IMR-90 (cell line): Measurements from ENCODE around the gene IFNL3. TPM values are rescaled to one million over a fixed set of nuclear protein-coding genes. Genes with fewer than 3 reads are reported as not detected.

Experiments
- ATAC-seq: fragments of 200-7000 bp; cut with Tn5 transposase; 2 replicates; pipeline ENCODE4 v1.9.1; 2020; ENCODE audit warnings: low read depth, mild to moderate bottlenecking, moderate library complexity
- BruUV-seq: library from RNA; stranded (reverse); fragments of 400-500 nt; replicated peaks from 2 replicates; lab custom pipeline; 2021; lab: Mats Ljungman, UMichigan
- CTCF ChIA-PET: fragments of 300-600 bp; formaldehyde crosslinking; extraction: SDS; loops from one replicate; lab custom pipeline; 2021; ENCODE audit warnings: antibody characterized with exemption; lab: Yijun Ruan, JAX
- POLR2A ChIA-PET: fragments of 300-600 bp; sonication (Branson Sonifier 250); formaldehyde crosslinking; loops from one replicate; lab custom pipeline; 2022; ENCODE audit warnings: antibody characterized with exemption; ENCODE audit not compliant: unreplicated experiment; lab: Charles Lee
- DNase-seq: peaks from one replicate; pipeline ENCODE4 v3.0.0; 2013
- H2AFZ ChIP-seq: replicated peaks from 2 replicates; pipeline ENCODE3; 2013; ENCODE audit warnings: low read length, mild to moderate bottlenecking; ENCODE audit not compliant: poor library complexity
- H2AK5ac ChIP-seq: 2 replicates; pipeline ENCODE4 v1.6.1; 2013; ENCODE audit warnings: low read depth, low read length, inconsistent platforms
- H2AK9ac ChIP-seq: replicated peaks from 2 replicates; pipeline ENCODE3; 2013; ENCODE audit warnings: mild to moderate bottlenecking, low read depth, low read length, moderate library complexity; ENCODE audit not compliant: poor library complexity
- H2BK120ac ChIP-seq: 2 replicates; pipeline ENCODE4 v1.6.1; 2013; ENCODE audit warnings: low read depth, low read length, inconsistent platforms
- H2BK15ac ChIP-seq: 3 replicates; pipeline ENCODE4 v1.6.1; 2013; ENCODE audit warnings: low read depth, low read length, inconsistent platforms
- H2BK20ac ChIP-seq: 2 replicates; pipeline ENCODE4 v1.6.1; 2013; ENCODE audit warnings: low read depth, mild to moderate bottlenecking, inconsistent platforms, low read length, moderate library complexity
- H2BK5ac ChIP-seq: 2 replicates; pipeline ENCODE4 v1.6.1; 2013; ENCODE audit warnings: mild to moderate bottlenecking, low read depth, low read length, inconsistent platforms; ENCODE audit not compliant: poor library complexity, severe bottlenecking
- H3K14ac ChIP-seq: replicated peaks from 2 replicates; pipeline ENCODE4 v1.6.1; 2013; ENCODE audit warnings: low read depth, low read length, inconsistent platforms
- H3K18ac ChIP-seq: 2 replicates; pipeline ENCODE4 v1.6.1; 2013; ENCODE audit warnings: low read depth, low read length, control low read depth
- H3K23ac ChIP-seq: 2 replicates; pipeline ENCODE4 v1.6.1; 2013; ENCODE audit warnings: low read depth, low read length, inconsistent platforms
- H3K27ac ChIP-seq: 2 replicates; pipeline ENCODE4 v1.5.1; 2013; ENCODE audit warnings: mild to moderate bottlenecking, control low read depth, low read length; ENCODE audit not compliant: insufficient read depth
- H3K27me3 ChIP-seq: 2 replicates; pipeline ENCODE4 v1.6.1; 2013; ENCODE audit warnings: low read length; ENCODE audit not compliant: control insufficient read depth, insufficient read depth
- H3K36me3 ChIP-seq: 2 replicates; pipeline ENCODE4 v1.6.1; 2013; ENCODE audit warnings: low read length, mixed read lengths; ENCODE audit not compliant: control insufficient read depth, insufficient read depth
- H3K4ac ChIP-seq: 2 replicates; pipeline ENCODE4 v1.6.1; 2013; ENCODE audit warnings: low read depth, low read length, inconsistent platforms
- H3K4me1 ChIP-seq: 2 replicates; pipeline ENCODE4 v1.6.1; 2013; ENCODE audit warnings: low read length, mixed read lengths; ENCODE audit not compliant: control insufficient read depth, insufficient read depth
- H3K4me2 ChIP-seq: 2 replicates; pipeline ENCODE4 v1.6.1; 2013; ENCODE audit warnings: low read depth, mild to moderate bottlenecking, control low read depth, low read length, moderate library complexity
- H3K4me3 ChIP-seq: 2 replicates; pipeline ENCODE4 v1.5.1; 2013; ENCODE audit warnings: low read depth, mild to moderate bottlenecking, control low read depth, low read length, moderate library complexity; ENCODE audit not compliant: insufficient read depth
- H3K56ac ChIP-seq: 2 replicates; pipeline ENCODE4 v1.6.1; 2013; ENCODE audit warnings: low read length, inconsistent platforms; ENCODE audit not compliant: insufficient read depth; ENCODE audit errors: extremely low read depth
- H3K79me1 ChIP-seq, 2 experiments: 2 replicates each; pipeline ENCODE4 v1.6.1; 2013; ENCODE audit warnings: low read length in 2 of 2, inconsistent platforms in 1 of 2, low read depth in 1 of 2
- H3K9ac ChIP-seq: 2 replicates; pipeline ENCODE4 v1.6.1; 2013; ENCODE audit warnings: low read depth, low read length, control low read depth
- H3K9me1 ChIP-seq: 2 replicates; pipeline ENCODE4 v1.6.1; 2013; ENCODE audit warnings: low read length, inconsistent platforms; ENCODE audit not compliant: insufficient read depth
- H3K9me3 ChIP-seq: 2 replicates; pipeline ENCODE4 v1.6.1; 2013; ENCODE audit warnings: low read length; ENCODE audit not compliant: control insufficient read depth, insufficient read depth
- H4K20me1 ChIP-seq: 2 replicates; pipeline ENCODE4 v1.6.1; 2013; ENCODE audit warnings: low read length, inconsistent platforms; ENCODE audit not compliant: insufficient read depth
- H4K5ac ChIP-seq: 2 replicates; pipeline ENCODE4 v1.6.1; 2013; ENCODE audit warnings: mild to moderate bottlenecking, low read depth, low read length, control low read depth
- H4K8ac ChIP-seq, 2 experiments: 2 replicates each; pipeline ENCODE4 v1.6.1; 2013; ENCODE audit warnings: low read depth in 2 of 2, low read length in 2 of 2, control low read depth in 1 of 2, inconsistent platforms in 1 of 2
- H4K91ac ChIP-seq: 2 replicates; pipeline ENCODE4 v1.6.1; 2013; ENCODE audit warnings: low read depth, low read length, inconsistent platforms; ENCODE audit not compliant: insufficient read depth
- BHLHE40 ChIP-seq: fragments of 150-350 bp; IDR thresholded peaks from 2 replicates; pipeline ENCODE4 v1.6.1; 2016; ENCODE audit warnings: mild to moderate bottlenecking, low read depth, low read length
- CEBPB ChIP-seq: IDR thresholded peaks from 2 replicates; pipeline ENCODE4 v1.6.1; 2012; ENCODE audit warnings: low read depth, low read length, improper control_type of control experiment
- CTCF ChIP-seq: conservative IDR thresholded peaks from 2 replicates; pipeline ENCODE4 v1.5.1; 2012; ENCODE audit warnings: mild to moderate bottlenecking, low read depth, low read length, improper control_type of control experiment
- FOS ChIP-seq: fragments of 150-350 bp; IDR thresholded peaks from 2 replicates; pipeline ENCODE4 v1.6.1; 2016; ENCODE audit warnings: low read depth, low read length
- MAFK ChIP-seq: IDR thresholded peaks from 2 replicates; pipeline ENCODE4 v1.6.1; 2012; ENCODE audit warnings: low read depth, low read length, improper control_type of control experiment
- MAZ ChIP-seq: IDR thresholded peaks from 2 replicates; pipeline ENCODE4 v1.6.1; 2012; ENCODE audit warnings: low read depth, mild to moderate bottlenecking, low read length, improper control_type of control experiment, moderate library complexity, borderline replicate concordance
- MXI1 ChIP-seq: IDR thresholded peaks from 2 replicates; pipeline ENCODE4 v1.6.1; 2012; ENCODE audit warnings: low read depth, mild to moderate bottlenecking, low read length, moderate library complexity, borderline replicate concordance
- NFE2L2 ChIP-seq: fragments of 150-350 bp; IDR thresholded peaks from 2 replicates; pipeline ENCODE4 v1.6.1; 2016; ENCODE audit warnings: low read depth, mild to moderate bottlenecking, low read length
- POLR2A ChIP-seq: IDR thresholded peaks from 2 replicates; pipeline ENCODE4 v1.6.1; 2012; ENCODE audit warnings: mild to moderate bottlenecking, low read depth, low read length
- RAD21 ChIP-seq: IDR thresholded peaks from 2 replicates; pipeline ENCODE4 v1.6.1; 2012; ENCODE audit warnings: low read length, improper control_type of control experiment
- RFX5 ChIP-seq: IDR thresholded peaks from 2 replicates; pipeline ENCODE4 v1.8.0; 2012; ENCODE audit warnings: low read depth, mild to moderate bottlenecking, low read length, moderate library complexity
- SMC3 ChIP-seq: fragments of 150-350 bp; IDR thresholded peaks from 2 replicates; pipeline ENCODE4 v1.6.1; 2016; ENCODE audit warnings: low read depth, mild to moderate bottlenecking, antibody characterized with exemption, low read length, moderate library complexity
- WGBS, 2 experiments: methylation state at CpG; one replicate each; pipeline versions ENCODE4 v1.1.5 to v1.1.7; 2013; ENCODE audit warnings: missing lambda C conversion rate in 2 of 2; ENCODE audit not compliant: insufficient read length in 1 of 2; ENCODE audit errors: extremely low coverage in 2 of 2; 5-methylcytosine and 5-hydroxymethylcytosine counted together
- dilution Hi-C: fragments of 300-500 bp; cut with HindIII; formaldehyde crosslinking; loops from one replicate; pipeline ENCODE4 v1.14.3; 2018; ENCODE audit warnings: low sequenced_read_pairs; ENCODE audit not compliant: unreplicated experiment
- in situ Hi-C: fragments of 300-500 bp; cut with MboI; formaldehyde crosslinking; loops from 3 replicates; pipeline ENCODE4 v1.14.3; 2019; ENCODE audit warnings: low sequenced_read_pairs, inconsistent platforms, mixed read lengths
- intact Hi-C: fragments of 100-400 bp; cut with micrococcal nuclease; formaldehyde crosslinking; loops from 2 replicates; pipeline ENCODE4 v1.10.0; 2022
- polyA plus RNA-seq, 3 experiments: library from polyadenylated mRNA; depleted of rRNA; stranded (reverse); fragments of >200 nt; gene quantifications; 2 replicates each; pipeline ENCODE4 v1.2.3, GENCODE V29; 2012; ENCODE audit warnings: low replicate concordance in 1 of 3
- total RNA-seq: library from RNA; depleted of rRNA; stranded (reverse); fragments of >200 nt; gene quantifications from 2 replicates; pipeline ENCODE4 v1.2.3, GENCODE V29; 2012

The IFNL3 gene
- total and polyA plus RNA-seq, 2 of the 4 experiments (the other 2 are of a cell fraction): not detected

GRCh38 chr19:39247701-39248664, 3.2 kb upstream of the IFNL3 start:
- TF ChIP-seq NFE2L2 (no peak), MXI1 (no peak), SMC3 (no peak), POLR2A (no peak), CTCF (no peak), CEBPB (no peak), BHLHE40 (no peak), MAFK (no peak), MAZ (no peak), FOS (no peak), RAD21 (no peak), RFX5 (no peak)
- intact Hi-C loops (no loop called here), dilution Hi-C loops (no loop called here), in situ Hi-C loops (no loop called here)
- no TSS peak for BruUV-seq
- no peak overlapping the region for H4K91ac ChIP-seq
- ChIA-PET POLR2A (no interaction called here), CTCF (interaction anchor here (0.5 to 0.6 kb wide), 2 partner anchors 36 to 1980 kb away, joined by 3 to 5 read pairs; no protein-coding TSS in a partner anchor)
- H2BK5ac ChIP-seq: no peak overlapping the region
- no peak overlapping the region for H3K4me2 ChIP-seq
- H2BK20ac ChIP-seq: no peak overlapping the region
- H3K4me1 ChIP-seq: no peaks in the 10 kb centered on the region
- ATAC-seq: peak; percentile 78
- H4K5ac ChIP-seq: no peak overlapping the region
- H3K9me3 ChIP-seq: peaks cover 2% of the 10 kb centered on the region; the same call in 1 of the 2 replicates
- no peak overlapping the region for H3K18ac ChIP-seq
- H3K9me1 ChIP-seq: no peaks in the 10 kb centered on the region
- peaks cover 47% of the 10 kb centered on the region for H3K27me3 ChIP-seq
- H2AK5ac ChIP-seq: no peak overlapping the region
- H4K20me1 ChIP-seq: no peaks in the 10 kb centered on the region
- no peak overlapping the region for H3K9ac ChIP-seq
- no peak overlapping the region for H2BK120ac ChIP-seq
- no peak overlapping the region for H3K27ac ChIP-seq
- no peak overlapping the region for H3K4me3 ChIP-seq
- no peak overlapping the region for H2AK9ac ChIP-seq
- H2BK15ac ChIP-seq: no peak overlapping the region
- WGBS, 2 experiments: 6% methylated on average over 29 of the region's 92 CpGs; no CpG with 5 or more reads in 1 of the 2 experiments
- no peak for DNase-seq
- no peak overlapping the region for H3K23ac ChIP-seq
- H3K56ac ChIP-seq: no peak overlapping the region
- no peaks in the 10 kb centered on the region for H3K36me3 ChIP-seq
- H3K14ac ChIP-seq: no peak overlapping the region
- H2AFZ ChIP-seq: peak overlapping the region; percentile 32
- no peak overlapping the region for H4K8ac ChIP-seq
- no peaks in the 10 kb centered on the region for H3K79me1 ChIP-seq
- no peak overlapping the region for H3K4ac ChIP-seq
